Panc1 (cell line): ENCODE measurements around the gene SHC3. TPM values are rescaled to one million over a fixed set of nuclear protein-coding genes. Genes with fewer than 3 reads are reported as not detected.

Source experiments
- ATAC-seq: fragments of 200-7000 bp; cut with Tn5 transposase; 2 replicates; pipeline ENCODE4 v1.9.1; 2020; ENCODE audit warnings: mild to moderate bottlenecking, moderate library complexity
- BruUV-seq: library from RNA; stranded (reverse); fragments of 400-500 nt; replicated peaks from 2 replicates; lab custom pipeline; 2021; lab: Mats Ljungman, UMichigan
- CTCF ChIA-PET: fragments of 300-600 bp; sonication (Branson Sonifier 250); formaldehyde crosslinking; loops from one replicate; lab custom pipeline; 2022; ENCODE audit warnings: antibody characterized with exemption; lab: Charles Lee
- POLR2A ChIA-PET: fragments of 300-600 bp; sonication (Branson Sonifier 250); formaldehyde crosslinking; loops from one replicate; lab custom pipeline; 2022; ENCODE audit warnings: antibody characterized with exemption; lab: Charles Lee
- DNase-seq: peaks from one replicate; pipeline ENCODE4 v3.0.0-alpha.2; 2010; ENCODE audit warnings: low read depth, low spot score
- H3K27ac ChIP-seq: 2 replicates; pipeline ENCODE4 v1.5.1; 2011; ENCODE audit warnings: mild to moderate bottlenecking, low read length, inconsistent platforms
- H3K27me3 ChIP-seq: fragments of 200-500 bp; sonication (Bioruptor generic); 2 replicates; pipeline ENCODE4 v1.6.0; 2014; ENCODE audit warnings: low read length, inconsistent platforms; ENCODE audit not compliant: control insufficient read depth, insufficient read depth
- H3K36me3 ChIP-seq: fragments of 200-500 bp; sonication (Bioruptor generic); 2 replicates; pipeline ENCODE4 v1.5.1; 2014; ENCODE audit warnings: inconsistent platforms, mild to moderate bottlenecking, low read length, moderate library complexity; ENCODE audit not compliant: control insufficient read depth, insufficient read depth
- H3K4me1 ChIP-seq: 2 replicates; pipeline ENCODE4 v1.5.1; 2011; ENCODE audit warnings: inconsistent platforms, mild to moderate bottlenecking, low read length, moderate library complexity; ENCODE audit not compliant: control insufficient read depth, insufficient read depth
- H3K4me3 ChIP-seq, 2 experiments: 2 replicates each; pipeline ENCODE4 v1.5.1; 2011 to 2012; ENCODE audit warnings: low read depth in 2 of 2, low read length in 2 of 2, mild to moderate bottlenecking in 2 of 2, inconsistent platforms in 1 of 2, moderate library complexity in 1 of 2
- H3K9me3 ChIP-seq: fragments of 200-500 bp; sonication (Bioruptor generic); 2 replicates; pipeline ENCODE4 v1.5.1; 2014; ENCODE audit warnings: low read depth, mild to moderate bottlenecking, inconsistent platforms, low read length, moderate library complexity; ENCODE audit not compliant: control insufficient read depth, insufficient read depth
- CTCF ChIP-seq: fragments of 450-650 bp; IDR thresholded peaks from 2 replicates; pipeline ENCODE4 v1.5.1; 2017; ENCODE audit warnings: mild to moderate bottlenecking
- POLR2AphosphoS5 ChIP-seq: IDR thresholded peaks from 2 replicates; pipeline ENCODE4 v1.6.1; 2012; ENCODE audit warnings: mild to moderate bottlenecking, low read depth, low read length, moderate library complexity
- SIN3A ChIP-seq: IDR thresholded peaks from 2 replicates; pipeline ENCODE4 v1.6.1; 2012; ENCODE audit warnings: low read depth, mild to moderate bottlenecking, low read length, moderate library complexity, borderline replicate concordance; ENCODE audit not compliant: insufficient read depth
- TCF7L2 ChIP-seq: IDR thresholded peaks from 2 replicates; pipeline ENCODE4 v1.6.1; 2011; ENCODE audit warnings: mild to moderate bottlenecking, low read depth, low read length, inconsistent platforms
- in situ Hi-C: cut with HindIII; loops from 2 replicates; pipeline ENCODE4 v1.10.0; 2016; ENCODE audit warnings: low sequenced_read_pairs, low pct_unique_long_range_greater_than_20kb
- intact Hi-C: fragments of 100-400 bp; cut with micrococcal nuclease; formaldehyde crosslinking; loops from one replicate; pipeline ENCODE4 v1.10.0; 2022; ENCODE audit not compliant: unreplicated experiment
- total RNA-seq: library from RNA; stranded (reverse); gene quantifications from one replicate; pipeline ENCODE4 v1.2.1, GENCODE V29; 2021; ENCODE audit not compliant: unreplicated experiment
- TF ChIP-seq, protein P1 (sequence below), 2 experiments: IDR thresholded peaks; 2 replicates each; pipeline ENCODE4 v1.6.1; 2011 to 2012; ENCODE audit warnings: low read depth in 2 of 2, control low read depth in 1 of 2, low read length in 1 of 2, mild to moderate bottlenecking in 1 of 2, moderate library complexity in 1 of 2; ENCODE audit not compliant: insufficient read depth in 1 of 2

Gene SHC3
- total RNA-seq, 1 experiment from 2014 or later: 1.7 TPM

DNA sequence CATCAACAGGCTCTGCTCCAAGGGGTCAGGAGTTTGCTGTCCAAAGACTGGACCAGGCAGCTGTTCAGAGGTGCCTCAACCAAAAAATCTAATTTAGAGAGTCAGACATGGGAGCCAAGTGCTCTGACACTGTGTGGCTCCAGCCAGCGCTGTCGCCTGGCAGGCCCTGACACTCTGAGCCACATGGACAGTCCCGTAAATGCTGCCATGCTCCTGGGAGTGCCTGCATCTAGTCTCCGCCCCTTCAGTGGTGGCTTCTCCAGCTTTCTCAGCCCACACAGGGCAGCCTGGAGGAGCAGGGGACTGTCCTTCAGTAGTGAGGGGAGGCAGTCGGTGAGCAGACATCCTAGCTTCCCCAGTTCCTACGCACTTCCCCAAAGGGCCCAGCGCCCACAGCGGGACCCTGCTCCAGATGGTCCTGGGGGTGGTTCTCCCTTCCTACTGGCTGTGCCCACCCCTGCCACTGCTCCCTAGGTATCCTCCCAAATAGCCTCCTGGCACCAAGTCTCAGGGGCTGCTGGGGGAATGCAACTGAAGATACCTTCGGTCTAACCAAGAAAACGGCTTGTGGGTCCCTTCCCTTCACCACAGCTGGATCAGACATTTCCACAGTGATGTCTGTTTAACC, 72.3 kb downstream of the SHC3 start:
- ATAC-seq (no peak), DNase-seq (no peak)
- H3K36me3 ChIP-seq: no peaks in the 10 kb centered on the region
- ChIA-PET CTCF (no interaction called here), POLR2A (no interaction called here)
- intact Hi-C loops (no loop called here), in situ Hi-C loops (no loop called here)
- H3K27me3 ChIP-seq: no peaks in the 10 kb centered on the region
- no TSS peak for BruUV-seq
- no peak overlapping the region for H3K27ac ChIP-seq
- no peaks in the 10 kb centered on the region for H3K9me3 ChIP-seq
- no peak overlapping the region for H3K4me3 ChIP-seq
- TF ChIP-seq SIN3A (no peak), TCF7L2 (no peak), CTCF (no peak), POLR2AphosphoS5 (no peak)
- TF ChIP-seq, protein P1, sequence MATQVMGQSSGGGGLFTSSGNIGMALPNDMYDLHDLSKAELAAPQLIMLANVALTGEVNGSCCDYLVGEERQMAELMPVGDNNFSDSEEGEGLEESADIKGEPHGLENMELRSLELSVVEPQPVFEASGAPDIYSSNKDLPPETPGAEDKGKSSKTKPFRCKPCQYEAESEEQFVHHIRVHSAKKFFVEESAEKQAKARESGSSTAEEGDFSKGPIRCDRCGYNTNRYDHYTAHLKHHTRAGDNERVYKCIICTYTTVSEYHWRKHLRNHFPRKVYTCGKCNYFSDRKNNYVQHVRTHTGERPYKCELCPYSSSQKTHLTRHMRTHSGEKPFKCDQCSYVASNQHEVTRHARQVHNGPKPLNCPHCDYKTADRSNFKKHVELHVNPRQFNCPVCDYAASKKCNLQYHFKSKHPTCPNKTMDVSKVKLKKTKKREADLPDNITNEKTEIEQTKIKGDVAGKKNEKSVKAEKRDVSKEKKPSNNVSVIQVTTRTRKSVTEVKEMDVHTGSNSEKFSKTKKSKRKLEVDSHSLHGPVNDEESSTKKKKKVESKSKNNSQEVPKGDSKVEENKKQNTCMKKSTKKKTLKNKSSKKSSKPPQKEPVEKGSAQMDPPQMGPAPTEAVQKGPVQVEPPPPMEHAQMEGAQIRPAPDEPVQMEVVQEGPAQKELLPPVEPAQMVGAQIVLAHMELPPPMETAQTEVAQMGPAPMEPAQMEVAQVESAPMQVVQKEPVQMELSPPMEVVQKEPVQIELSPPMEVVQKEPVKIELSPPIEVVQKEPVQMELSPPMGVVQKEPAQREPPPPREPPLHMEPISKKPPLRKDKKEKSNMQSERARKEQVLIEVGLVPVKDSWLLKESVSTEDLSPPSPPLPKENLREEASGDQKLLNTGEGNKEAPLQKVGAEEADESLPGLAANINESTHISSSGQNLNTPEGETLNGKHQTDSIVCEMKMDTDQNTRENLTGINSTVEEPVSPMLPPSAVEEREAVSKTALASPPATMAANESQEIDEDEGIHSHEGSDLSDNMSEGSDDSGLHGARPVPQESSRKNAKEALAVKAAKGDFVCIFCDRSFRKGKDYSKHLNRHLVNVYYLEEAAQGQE (IDR thresholded peaks at IDR 0.05; ENCODE audit: insufficient read depth in 1 of 2, low read depth in 2 of 2, low read length in 1 of 2): no peak
- no peaks in the 10 kb centered on the region for H3K4me1 ChIP-seq

GRCh38 chr9:89104821-89105220, 73.8 kb downstream of the SHC3 start:
- Histone ChIP-seq H3K27me3 (no peaks in the 10 kb centered on the region), H3K36me3 (no peaks in the 10 kb centered on the region), H3K27ac (no peak overlapping the region), H3K4me3 (no peak overlapping the region), H3K4me1 (no peaks in the 10 kb centered on the region), H3K9me3 (no peaks in the 10 kb centered on the region)
- no peak for ATAC-seq
- POLR2A ChIA-PET: no interaction called here
- no peak for DNase-seq
- no TSS peak for BruUV-seq
- CTCF ChIA-PET: interaction anchor here (0.6 kb wide), 1 partner anchor 1028 kb away, joined by 7 read pairs; no protein-coding TSS in a partner anchor
- in situ Hi-C loops: no loop called here
- intact Hi-C loops: no loop called here
- TF ChIP-seq TCF7L2: no peak
- TF ChIP-seq, protein P1 (IDR thresholded peaks at IDR 0.05; ENCODE audit: insufficient read depth in 1 of 2, low read depth in 2 of 2, low read length in 1 of 2): no peak
- no peak for TF ChIP-seq POLR2AphosphoS5
- no peak for TF ChIP-seq SIN3A
- no peak for TF ChIP-seq CTCF
